Liver (tissue), 9 donors: ENCODE results near the gene STPG4. TPM values are rescaled to one million over a fixed set of nuclear protein-coding genes. Genes with fewer than 3 reads are reported as not detected.

Source experiments
- DNase-seq: peaks from one replicate; pipeline ENCODE4 v3.0.0-alpha.2; 2017; ENCODE audit warnings: low spot score
- H3K27ac ChIP-seq, 2 donors: one replicate each; pipeline ENCODE4 v1.7.0; 2013; ENCODE audit warnings: inconsistent platforms in 2 of 2, low read length in 2 of 2, control low read depth in 1 of 2, low read depth in 1 of 2, mild to moderate bottlenecking in 1 of 2
- H3K27me3 ChIP-seq, 4 donors: one replicate each; pipeline versions ENCODE4 v1.6.1 to v1.7.0; 2013; ENCODE audit warnings: low read length in 3 of 4, inconsistent platforms in 1 of 4, mild to moderate bottlenecking in 1 of 4, moderate library complexity in 1 of 4; ENCODE audit not compliant: control insufficient read depth in 4 of 4, insufficient read depth in 4 of 4
- H3K36me3 ChIP-seq, 4 donors: one replicate each; pipeline versions ENCODE4 v1.6.1 to v1.7.0; 2013; ENCODE audit warnings: low read length in 3 of 4, mild to moderate bottlenecking in 3 of 4, low read depth in 1 of 4, moderate library complexity in 1 of 4; ENCODE audit not compliant: control insufficient read depth in 4 of 4, insufficient read depth in 3 of 4
- H3K4me1 ChIP-seq, 4 donors: one replicate each; pipeline versions ENCODE4 v1.6.1 to v1.7.0; 2013; ENCODE audit warnings: low read length in 3 of 4, mild to moderate bottlenecking in 3 of 4, moderate library complexity in 1 of 4; ENCODE audit not compliant: control insufficient read depth in 4 of 4, insufficient read depth in 4 of 4
- H3K4me3 ChIP-seq, 3 donors: one replicate each; pipeline versions ENCODE4 v1.6.1 to v1.7.0; 2013; ENCODE audit warnings: low read length in 3 of 3, control low read depth in 1 of 3, low read depth in 1 of 3, mild to moderate bottlenecking in 1 of 3
- H3K9ac ChIP-seq, 2 donors: one replicate each; pipeline ENCODE4 v1.7.0; 2013; ENCODE audit warnings: low read length in 2 of 2, mild to moderate bottlenecking in 2 of 2, moderate library complexity in 2 of 2, control low read depth in 1 of 2, low read depth in 1 of 2
- H3K9me3 ChIP-seq, 4 donors: one replicate each; pipeline versions ENCODE4 v1.6.1 to v1.7.0; 2013; ENCODE audit warnings: low read length in 3 of 4; ENCODE audit not compliant: control insufficient read depth in 4 of 4
- ATF3 ChIP-seq: IDR thresholded peaks from 2 replicates; pipeline ENCODE4 v1.6.1; 2016; ENCODE audit warnings: antibody characterized with exemption
- CTCF ChIP-seq: fragments of 150-350 bp; IDR thresholded peaks from 2 replicates; pipeline ENCODE4 v1.5.1; 2017; ENCODE audit warnings: improper control_type of control experiment, low read depth, low read length; ENCODE audit not compliant: missing input control
- EGR1 ChIP-seq, 2 donors: IDR thresholded peaks; 2 replicates each; pipeline ENCODE4 v1.6.1; 2016 to 2018; ENCODE audit warnings: antibody characterized with exemption in 2 of 2, low read depth in 2 of 2
- FOXA2 ChIP-seq: IDR thresholded peaks from 2 replicates; pipeline ENCODE4 v1.6.1; 2016; ENCODE audit warnings: antibody characterized with exemption
- HNF4A ChIP-seq, 2 donors: conservative IDR thresholded peaks; 2 replicates each; pipeline ENCODE4 v1.6.1; 2016; ENCODE audit warnings: antibody characterized with exemption in 2 of 2, mild to moderate bottlenecking in 2 of 2
- HNF4G ChIP-seq: IDR thresholded peaks from 2 replicates; pipeline ENCODE4 v1.6.1; 2016; ENCODE audit warnings: antibody characterized with exemption
- JUND ChIP-seq, 2 donors: IDR thresholded peaks; 2 replicates each; pipeline ENCODE4 v1.6.1; 2016; ENCODE audit warnings: antibody characterized with exemption in 2 of 2
- MAX ChIP-seq: IDR thresholded peaks from 2 replicates; pipeline ENCODE4 v1.6.1; 2016; ENCODE audit warnings: antibody characterized with exemption
- NR2F2 ChIP-seq: IDR thresholded peaks from 2 replicates; pipeline ENCODE4 v1.6.1; 2016; ENCODE audit warnings: antibody characterized with exemption
- RAD21 ChIP-seq, 2 donors: IDR thresholded peaks; 2 replicates each; pipeline ENCODE4 v1.6.1; 2016; ENCODE audit warnings: antibody characterized with exemption in 2 of 2, mild to moderate bottlenecking in 2 of 2
- REST ChIP-seq: IDR thresholded peaks from 2 replicates; pipeline ENCODE4 v1.6.1; 2016; ENCODE audit warnings: antibody characterized with exemption, mild to moderate bottlenecking
- RXRA ChIP-seq, 2 donors: IDR thresholded peaks; 2 replicates each; pipeline ENCODE4 v1.6.1; 2017 to 2018; ENCODE audit warnings: antibody characterized with exemption in 2 of 2, mild to moderate bottlenecking in 1 of 2
- SP1 ChIP-seq: IDR thresholded peaks from 2 replicates; pipeline ENCODE4 v1.6.1; 2018; ENCODE audit warnings: antibody characterized with exemption, mild to moderate bottlenecking
- YY1 ChIP-seq: IDR thresholded peaks from 2 replicates; pipeline ENCODE4 v1.6.1; 2016; ENCODE audit warnings: antibody characterized with exemption, mild to moderate bottlenecking
- ZBTB33 ChIP-seq: IDR thresholded peaks from 2 replicates; pipeline ENCODE4 v1.6.1; 2016; ENCODE audit warnings: antibody characterized with exemption
- WGBS: extraction: QIAGEN DNeasy Blood & Tissue Kit; methylation state at CpG from one replicate; pipeline ENCODE4 v1.1.7; 2013; 5-methylcytosine and 5-hydroxymethylcytosine counted together
- polyA plus RNA-seq, 2 donors: library from polyadenylated mRNA; stranded (reverse) in 1 of 2; unstranded in 1 of 2; fragments of 200-250 nt in 1 of 2; fragments of >200 nt in 1 of 2; fragmentation: Nextera tagmentation in 1 of 2; extraction: Ambion mirVana in 1 of 2; gene quantifications; one replicate each; pipeline versions ENCODE4 v1.2.1 to v1.2.3, GENCODE V29; 2013 to 2015
- total RNA-seq, 2 donors: library from RNA; depleted of rRNA; stranded (reverse); fragments of >200 nt; gene quantifications; one replicate each; pipeline ENCODE4 v1.2.3, GENCODE V29; 2014
- donor health status: healthy.
- donor health status: healthy.
- donor health status: healthy.
- donor health status: healthy.
- donor health status: healthy.

STPG4 gene
- total and polyA plus RNA-seq, 4 donors = 0.25 TPM; not detected in 3

- Histone ChIP-seq H3K27me3 (no peaks in the 10 kb centered on the region), H3K4me1 (no peaks in the 10 kb centered on the region), H3K9me3 (no peaks in the 10 kb centered on the region), H3K36me3 (peaks cover 0 to 20% (median 6%) of the 10 kb centered on the region in 4 donors), H3K9ac (no peak overlapping the region), H3K4me3 (no peak overlapping the region), H3K27ac (no peak overlapping the region)
- no peak for DNase-seq
- TF ChIP-seq RXRA (IDR thresholded peaks at IDR 0.05) = no peak
- TF ChIP-seq HNF4G = no peak
- no peak for TF ChIP-seq JUND (IDR thresholded peaks at IDR 0.05)
- no peak for TF ChIP-seq CTCF
- TF ChIP-seq REST = no peak
- TF ChIP-seq HNF4A (conservative IDR thresholded peaks at IDR 0.05) = no peak
- no peak for TF ChIP-seq FOXA2
- TF ChIP-seq MAX = no peak
- TF ChIP-seq NR2F2 = no peak
- TF ChIP-seq SP1 = no peak
- 88% methylated on average over 3 of the region's 3 CpGs for WGBS
Measured at GRCh38 chr2:47150175-47150574, 4.9 kb downstream of the STPG4 start.

- Histone ChIP-seq H3K9ac (no peak overlapping the region), H3K27ac (no peak overlapping the region), H3K4me3 (no peak overlapping the region), H3K27me3 (no peaks in the 10 kb centered on the region), H3K4me1 (no peaks in the 10 kb centered on the region), H3K36me3 (peaks cover 0 to 20% (median 6%) of the 10 kb centered on the region in 4 donors), H3K9me3 (no peaks in the 10 kb centered on the region)
- WGBS = 94% methylated on average over 3 of the region's 3 CpGs
- no peak for TF ChIP-seq RAD21 (IDR thresholded peaks at IDR 0.05)
- no peak for TF ChIP-seq ZBTB33
- no peak for TF ChIP-seq ATF3
- no peak for TF ChIP-seq MAX
- no peak for TF ChIP-seq HNF4G
- TF ChIP-seq YY1 = no peak
- no peak for TF ChIP-seq NR2F2
- no peak for TF ChIP-seq EGR1 (IDR thresholded peaks at IDR 0.05; ENCODE audit: low read depth in 2 of 2)
- TF ChIP-seq JUND (IDR thresholded peaks at IDR 0.05) = no peak
- DNase-seq = no peak
Measured at GRCh38 chr2:47147021-47147420, 8.1 kb downstream of the STPG4 start.
